Muscle of leg (tissue), 11 donors: ENCODE results near the gene ABCD4. TPM values are rescaled to one million over a fixed set of nuclear protein-coding genes. Genes with fewer than 3 reads are reported as not detected.
"Not testable (repeated sequence)": the region's sequence is repeated elsewhere in the genome, so short reads cannot be mapped to it uniquely, and the experiment has no call there.

Experiments used
- DNase-seq: peaks from one replicate; pipeline ENCODE4 v3.0.0; 2013
- H3K27ac ChIP-seq: one replicate; pipeline ENCODE4 v1.5.1; 2013; ENCODE audit warnings: mild to moderate bottlenecking, low read length, control low read depth
- H3K27me3 ChIP-seq: one replicate; pipeline ENCODE4 v1.6.1; 2013; ENCODE audit warnings: low read length; ENCODE audit not compliant: control insufficient read depth, insufficient read depth
- H3K36me3 ChIP-seq: one replicate; pipeline ENCODE4 v1.6.1; 2013; ENCODE audit warnings: low read length; ENCODE audit not compliant: control insufficient read depth, insufficient read depth
- H3K4me1 ChIP-seq: one replicate; pipeline ENCODE4 v1.6.1; 2013; ENCODE audit warnings: low read length; ENCODE audit not compliant: control insufficient read depth, insufficient read depth
- H3K4me3 ChIP-seq: one replicate; pipeline ENCODE4 v1.5.1; 2013; ENCODE audit warnings: low read length, control low read depth
- H3K9me3 ChIP-seq: replicated peaks from 2 replicates; pipeline ENCODE4 v1.6.1; 2013; ENCODE audit warnings: low read depth, low read length; ENCODE audit not compliant: control insufficient read depth
- WGBS: methylation state at CpG from one replicate; pipeline ENCODE4 v1.1.5; 2013; ENCODE audit warnings: missing lambda C conversion rate; ENCODE audit not compliant: insufficient coverage; 5-methylcytosine and 5-hydroxymethylcytosine counted together
- polyA plus RNA-seq, 8 donors: library from polyadenylated mRNA; unstranded; fragments of 120-200 nt; gene quantifications; one replicate each; pipeline versions ENCODE4 v1.2.1 to v1.2.3, GENCODE V29; 2013; ENCODE audit warnings: inconsistent platforms in 1 of 8, low replicate concordance in 1 of 8; ENCODE audit not compliant: insufficient read length in 8 of 8, insufficient read depth in 1 of 8
- total RNA-seq: library from RNA; stranded (reverse); fragments of 120-200 nt; gene quantifications from one replicate; pipeline ENCODE4 v1.2.4, GENCODE V29; 2013

ABCD4 gene
- total and polyA plus RNA-seq, 9 donors = 33.5 to 71.0 (median 57.9) TPM

GRCh38 chr14:74346341-74346740, 43.6 kb upstream of the ABCD4 start:
- WGBS = no CpG with 5 or more reads among the region's 2 CpGs
- no peak overlapping the region for H3K27ac ChIP-seq
- DNase-seq = no peak
- no peaks in the 10 kb centered on the region for H3K4me1 ChIP-seq
- no peaks in the 10 kb centered on the region for H3K36me3 ChIP-seq
- no peak overlapping the region for H3K4me3 ChIP-seq
- no peaks in the 10 kb centered on the region for H3K9me3 ChIP-seq
- peaks cover 22% of the 10 kb centered on the region for H3K27me3 ChIP-seq

- Histone ChIP-seq H3K4me3 (no peak overlapping the region), H3K9me3 (no peaks in the 10 kb centered on the region), H3K27me3 (peaks cover 2% of the 10 kb centered on the region), H3K4me1 (no peaks in the 10 kb centered on the region), H3K27ac (no peak overlapping the region), H3K36me3 (no peaks in the 10 kb centered on the region)
- 100% methylated on average over 2 of the region's 4 CpGs for WGBS
- DNase-seq = no peak
Measured at GRCh38 chr14:74333909-74334308, 31.2 kb upstream of the ABCD4 start.

GRCh38 chr14:74329950-74330552, 27.3 kb upstream of the ABCD4 start:
- not testable (repeated sequence) for H3K36me3 ChIP-seq, H3K4me3 ChIP-seq, DNase-seq, H3K9me3 ChIP-seq, H3K27me3 ChIP-seq, H3K27ac ChIP-seq
- peaks cover 10% of the 10 kb centered on the region for H3K4me1 ChIP-seq
- 60% methylated on average over 4 of the region's 9 CpGs for WGBS

GRCh38 chr14:74326369-74327152, 23.8 kb upstream of the ABCD4 start:
- H3K4me1 ChIP-seq = peaks cover 10% of the 10 kb centered on the region
- DNase-seq = peak; percentile 35
- H3K9me3 ChIP-seq = no peaks in the 10 kb centered on the region
- H3K4me3 ChIP-seq = no peak overlapping the region
- H3K27ac ChIP-seq = no peak overlapping the region
- H3K36me3 ChIP-seq = no peaks in the 10 kb centered on the region
- no peaks in the 10 kb centered on the region for H3K27me3 ChIP-seq
- 10% methylated on average over 3 of the region's 10 CpGs for WGBS

GRCh38 chr14:74325446-74325845, 22.7 kb upstream of the ABCD4 start:
- Histone ChIP-seq H3K4me3 (no peak overlapping the region), H3K27ac (no peak overlapping the region), H3K27me3 (no peaks in the 10 kb centered on the region), H3K4me1 (peaks cover 10% of the 10 kb centered on the region), H3K9me3 (no peaks in the 10 kb centered on the region), H3K36me3 (no peaks in the 10 kb centered on the region)
- WGBS = 72% methylated on average over 3 of the region's 3 CpGs
- no peak for DNase-seq

GRCh38 chr14:74324931-74325361, 22.2 kb upstream of the ABCD4 start:
- DNase-seq = peak; percentile 33
- WGBS = 29% methylated on average over 1 of the region's 3 CpGs

GRCh38 chr14:74314576-74314975, 11.8 kb upstream of the ABCD4 start:
- Histone ChIP-seq H3K4me3 (no peak overlapping the region), H3K27ac (no peak overlapping the region), H3K36me3 (no peaks in the 10 kb centered on the region), H3K9me3 (no peaks in the 10 kb centered on the region), H3K27me3 (no peaks in the 10 kb centered on the region), H3K4me1 (no peaks in the 10 kb centered on the region)
- 82% methylated on average over 3 of the region's 4 CpGs for WGBS
- DNase-seq = no peak

More at GRCh38 chr14:74324931-74325361, 22.2 kb upstream of the ABCD4 start:
- no peaks in the 10 kb centered on the region for H3K9me3 ChIP-seq
- no peaks in the 10 kb centered on the region for H3K27me3 ChIP-seq
- H3K27ac ChIP-seq = no peak overlapping the region
- no peaks in the 10 kb centered on the region for H3K36me3 ChIP-seq
- H3K4me3 ChIP-seq = no peak overlapping the region
- H3K4me1 ChIP-seq = peaks cover 10% of the 10 kb centered on the region

GRCh38 chr14:74313601-74314000, 10.9 kb upstream of the ABCD4 start:
- DNase-seq = no peak
- Histone ChIP-seq H3K27ac (no peak overlapping the region), H3K4me1 (no peaks in the 10 kb centered on the region), H3K9me3 (no peaks in the 10 kb centered on the region), H3K4me3 (no peak overlapping the region), H3K27me3 (no peaks in the 10 kb centered on the region), H3K36me3 (no peaks in the 10 kb centered on the region)
- 100% methylated on average over 1 of the region's 5 CpGs for WGBS

GRCh38 chr14:74312161-74312560, 9.4 kb upstream of the ABCD4 start:
- no CpG with 5 or more reads among the region's 2 CpGs for WGBS
- no peaks in the 10 kb centered on the region for H3K4me1 ChIP-seq
- H3K36me3 ChIP-seq = no peaks in the 10 kb centered on the region
- no peak for DNase-seq
- no peak overlapping the region for H3K27ac ChIP-seq
- no peaks in the 10 kb centered on the region for H3K9me3 ChIP-seq
- no peak overlapping the region for H3K4me3 ChIP-seq
- H3K27me3 ChIP-seq = no peaks in the 10 kb centered on the region

- H3K27ac ChIP-seq = no peak overlapping the region
- WGBS = 60% methylated on average over 1 of the region's 8 CpGs
- no peaks in the 10 kb centered on the region for H3K27me3 ChIP-seq
- no peak for DNase-seq
- no peaks in the 10 kb centered on the region for H3K4me1 ChIP-seq
- no peaks in the 10 kb centered on the region for H3K9me3 ChIP-seq
- no peak overlapping the region for H3K4me3 ChIP-seq
- no peaks in the 10 kb centered on the region for H3K36me3 ChIP-seq
Measured at GRCh38 chr14:74309125-74310022, 6.6 kb upstream of the ABCD4 start.
